HL-60 (cell line): Measurements from ENCODE around the gene RPS6KL1.

ENCODE experiments used
- DNase-seq, 2 experiments: peaks; one replicate each; pipeline ENCODE4 v3.0.0-alpha.2; 2010 to 2020; ENCODE audit warnings: low read depth in 1 of 2, low spot score in 1 of 2
- H3K27ac ChIP-seq: fragments of 250-450 bp; sonication (Bioruptor Pico); replicated peaks from 2 replicates; pipeline ENCODE4 v1.5.1; 2020; ENCODE audit warnings: mild to moderate bottlenecking, moderate library complexity
- H3K27me3 ChIP-seq: fragments of 250-450 bp; sonication (Bioruptor Pico); 2 replicates; pipeline ENCODE4 v1.5.1; 2021; ENCODE audit warnings: mild to moderate bottlenecking, moderate library complexity; ENCODE audit not compliant: insufficient read depth, poor library complexity, severe bottlenecking
- H3K4me3 ChIP-seq: replicated peaks from 2 replicates; pipeline ENCODE4 v1.5.1; 2011; ENCODE audit warnings: mild to moderate bottlenecking, control low read depth, low read length; ENCODE audit not compliant: insufficient read depth
- CTCF ChIP-seq: IDR thresholded peaks from one replicate; pipeline ENCODE4 v1.5.1; 2011; ENCODE audit warnings: low read length, control low read depth, inconsistent platforms; ENCODE audit not compliant: insufficient read depth
- GABPA ChIP-seq: IDR thresholded peaks from 2 replicates; pipeline ENCODE4 v1.6.1; 2012; ENCODE audit warnings: low read depth
- POLR2AphosphoS5 ChIP-seq: IDR thresholded peaks from 2 replicates; pipeline ENCODE4 v1.6.1; 2012; ENCODE audit warnings: low read depth
- SPI1 ChIP-seq: IDR thresholded peaks from 2 replicates; pipeline ENCODE4 v1.6.1; 2012; ENCODE audit warnings: low read depth, mild to moderate bottlenecking, borderline replicate concordance
- TF ChIP-seq, protein P1 (sequence below): IDR thresholded peaks from 2 replicates; pipeline ENCODE4 v1.6.1; 2012; ENCODE audit warnings: low read depth; ENCODE audit not compliant: insufficient replicate concordance

RPS6KL1 gene

DNA sequence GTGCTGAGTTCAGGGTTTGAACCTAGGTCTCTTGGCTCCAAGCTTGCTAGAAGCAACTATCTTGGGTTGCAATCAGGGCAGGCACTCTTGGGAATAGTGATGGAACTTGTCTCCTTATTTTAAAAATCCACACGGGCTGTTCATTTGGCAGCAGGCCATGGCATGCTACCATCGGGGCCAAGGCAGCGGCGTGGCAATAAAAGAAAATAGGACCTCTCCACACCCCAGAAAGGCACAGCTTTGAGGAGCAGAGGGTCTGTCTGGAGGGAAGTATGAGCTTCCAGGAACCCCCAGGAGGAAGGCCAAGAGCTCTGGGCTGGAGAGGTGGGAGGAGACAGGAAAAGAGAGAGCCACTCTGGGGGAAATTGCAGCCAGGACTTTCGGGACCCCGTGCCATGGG, 15.3 kb downstream of the RPS6KL1 start:
- TF ChIP-seq GABPA (no peak), POLR2AphosphoS5 (no peak), CTCF (no peak)
- TF ChIP-seq, protein P1, sequence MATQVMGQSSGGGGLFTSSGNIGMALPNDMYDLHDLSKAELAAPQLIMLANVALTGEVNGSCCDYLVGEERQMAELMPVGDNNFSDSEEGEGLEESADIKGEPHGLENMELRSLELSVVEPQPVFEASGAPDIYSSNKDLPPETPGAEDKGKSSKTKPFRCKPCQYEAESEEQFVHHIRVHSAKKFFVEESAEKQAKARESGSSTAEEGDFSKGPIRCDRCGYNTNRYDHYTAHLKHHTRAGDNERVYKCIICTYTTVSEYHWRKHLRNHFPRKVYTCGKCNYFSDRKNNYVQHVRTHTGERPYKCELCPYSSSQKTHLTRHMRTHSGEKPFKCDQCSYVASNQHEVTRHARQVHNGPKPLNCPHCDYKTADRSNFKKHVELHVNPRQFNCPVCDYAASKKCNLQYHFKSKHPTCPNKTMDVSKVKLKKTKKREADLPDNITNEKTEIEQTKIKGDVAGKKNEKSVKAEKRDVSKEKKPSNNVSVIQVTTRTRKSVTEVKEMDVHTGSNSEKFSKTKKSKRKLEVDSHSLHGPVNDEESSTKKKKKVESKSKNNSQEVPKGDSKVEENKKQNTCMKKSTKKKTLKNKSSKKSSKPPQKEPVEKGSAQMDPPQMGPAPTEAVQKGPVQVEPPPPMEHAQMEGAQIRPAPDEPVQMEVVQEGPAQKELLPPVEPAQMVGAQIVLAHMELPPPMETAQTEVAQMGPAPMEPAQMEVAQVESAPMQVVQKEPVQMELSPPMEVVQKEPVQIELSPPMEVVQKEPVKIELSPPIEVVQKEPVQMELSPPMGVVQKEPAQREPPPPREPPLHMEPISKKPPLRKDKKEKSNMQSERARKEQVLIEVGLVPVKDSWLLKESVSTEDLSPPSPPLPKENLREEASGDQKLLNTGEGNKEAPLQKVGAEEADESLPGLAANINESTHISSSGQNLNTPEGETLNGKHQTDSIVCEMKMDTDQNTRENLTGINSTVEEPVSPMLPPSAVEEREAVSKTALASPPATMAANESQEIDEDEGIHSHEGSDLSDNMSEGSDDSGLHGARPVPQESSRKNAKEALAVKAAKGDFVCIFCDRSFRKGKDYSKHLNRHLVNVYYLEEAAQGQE: no peak
- no peak overlapping the region for H3K27ac ChIP-seq
- no peak overlapping the region for H3K4me3 ChIP-seq
- H3K27me3 ChIP-seq: no peaks in the 10 kb centered on the region
- no peak for DNase-seq

- no peaks in the 10 kb centered on the region for H3K27me3 ChIP-seq
- H3K4me3 ChIP-seq: no peak overlapping the region
- no peak for DNase-seq
- H3K27ac ChIP-seq: no peak overlapping the region
- no peak for TF ChIP-seq SPI1
Measured at GRCh38 chr14:74906925-74907521, 16.0 kb downstream of the RPS6KL1 start.

DNA sequence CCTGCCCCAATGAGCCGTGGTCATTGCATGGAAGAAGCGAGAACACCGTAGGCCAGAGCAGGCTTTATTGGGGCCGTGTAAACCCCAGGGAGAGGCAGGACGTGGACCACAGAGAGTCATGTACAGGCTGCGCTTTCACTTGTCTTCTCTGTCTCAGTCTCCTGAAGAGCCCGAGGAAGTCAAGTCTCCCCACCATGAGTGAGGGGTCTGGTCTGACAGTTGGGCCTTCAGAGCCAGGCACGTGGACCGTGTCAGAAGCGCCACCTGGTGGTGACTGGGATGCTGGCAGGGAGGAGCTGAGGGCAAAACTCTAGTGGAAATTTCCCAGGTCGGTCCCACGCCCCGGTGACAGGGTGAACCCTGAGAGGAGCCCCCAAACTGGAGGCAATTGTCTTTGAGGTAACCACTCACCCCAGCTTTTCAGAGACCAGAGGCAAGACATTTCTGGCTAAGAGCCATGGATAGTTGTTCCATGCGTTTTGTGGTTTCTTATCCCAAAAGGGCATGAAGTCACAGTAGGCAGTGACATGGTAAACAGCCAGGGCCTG, 17.4 kb downstream of the RPS6KL1 start:
- H3K27ac ChIP-seq: no peak overlapping the region
- DNase-seq: peak in 1 of 2 experiments; percentile 41
- H3K27me3 ChIP-seq: no peaks in the 10 kb centered on the region
- H3K4me3 ChIP-seq: no peak overlapping the region
- TF ChIP-seq, protein P1: no peak
- TF ChIP-seq SPI1 (no peak), GABPA (no peak), CTCF (peak; percentile 45), POLR2AphosphoS5 (no peak)

DNA sequence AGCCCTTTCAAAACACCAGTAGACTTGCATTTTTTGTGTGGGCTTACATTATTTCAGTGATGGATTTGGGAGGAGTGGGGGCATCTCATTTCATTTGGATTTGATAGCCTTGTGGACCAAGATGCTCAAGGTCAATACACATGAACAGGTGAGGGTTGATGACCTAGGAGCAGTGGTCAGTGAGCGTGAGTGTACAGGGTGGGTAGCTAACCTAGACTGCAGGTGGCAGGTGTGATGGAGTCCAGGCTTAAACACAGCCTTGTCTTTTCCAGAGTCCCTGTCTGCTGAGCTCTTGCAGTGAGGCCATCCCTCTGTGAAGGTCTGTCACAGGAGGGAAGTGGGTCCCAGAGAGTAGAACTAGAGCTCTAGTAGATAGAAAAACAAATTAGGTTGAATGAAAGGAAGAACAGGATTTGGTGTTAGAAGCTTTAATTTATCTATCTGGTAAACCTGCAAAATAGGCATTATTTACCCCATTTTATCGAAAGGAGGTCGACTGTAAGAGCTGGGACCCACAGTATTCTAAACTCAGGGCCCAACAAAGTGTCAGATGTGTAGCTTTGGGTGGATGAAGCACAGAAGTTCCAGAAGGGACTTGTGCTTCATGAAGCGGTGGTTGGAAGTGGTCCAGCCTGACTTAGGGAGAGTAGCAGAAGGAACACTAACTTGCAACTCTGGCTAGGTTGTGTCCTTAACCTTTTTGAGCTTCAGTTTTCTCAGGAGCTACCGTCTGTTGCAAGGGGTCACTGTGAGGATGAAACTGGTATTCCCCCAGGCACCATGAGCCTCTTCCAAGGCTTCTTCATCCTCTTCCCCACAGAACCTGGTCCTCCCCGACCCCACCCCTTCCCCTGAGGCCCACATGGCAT, 18.2 kb downstream of the RPS6KL1 start:
- Histone ChIP-seq H3K4me3 (no peak overlapping the region), H3K27me3 (no peaks in the 10 kb centered on the region), H3K27ac (no peak overlapping the region)
- no peak for DNase-seq
- no peak for TF ChIP-seq POLR2AphosphoS5
- TF ChIP-seq, protein P1: no peak
- TF ChIP-seq GABPA: no peak
- no peak for TF ChIP-seq SPI1
- no peak for TF ChIP-seq CTCF
